OCI-LY3 (cell line): Measurements from ENCODE around the gene NMT1.

Experiments
- H2AFZ ChIP-seq: fragments of 200-600, 300-600 bp; shearing (Covaris generic); 2 replicates; pipeline ENCODE4 v1.6.0; 2014; ENCODE audit warnings: antibody characterized with exemption, low read depth, low read length
- H3K27ac ChIP-seq: fragments of 200-600, 300-600 bp; sonication (generic); 2 replicates; pipeline ENCODE4 v1.5.1; 2014; ENCODE audit warnings: mild to moderate bottlenecking, low read length, moderate library complexity, mixed read lengths
- H3K27me3 ChIP-seq: fragments of 200-600, 300-600 bp; sonication (generic); 2 replicates; pipeline ENCODE4 v1.6.1; 2014; ENCODE audit warnings: low read depth, low read length, mixed read lengths
- H3K36me3 ChIP-seq: fragments of 200-600, 300-600 bp; sonication (generic); replicated peaks from 2 replicates; pipeline ENCODE3; 2014; ENCODE audit warnings: low read depth, low read length, mixed read lengths
- H3K4me1 ChIP-seq: fragments of 300-600, 200-600 bp; sonication (generic); 2 replicates; pipeline ENCODE4 v1.6.1; 2014; ENCODE audit warnings: low read length, mixed read lengths
- H3K4me2 ChIP-seq: fragments of 200-600, 300-600 bp; sonication (generic); 2 replicates; pipeline ENCODE4 v1.6.1; 2014; ENCODE audit warnings: low read length, mixed read lengths
- H3K4me3 ChIP-seq: fragments of 300-600, 200-600 bp; sonication (generic); 2 replicates; pipeline ENCODE4 v1.5.1; 2014; ENCODE audit warnings: antibody characterized with exemption, mild to moderate bottlenecking, low read length, moderate library complexity
- H3K79me2 ChIP-seq: fragments of 300-600, 200-600 bp; shearing (Covaris generic); 2 replicates; pipeline ENCODE4 v1.6.1; 2014; ENCODE audit warnings: mild to moderate bottlenecking, low read length, mixed read lengths
- H3K9ac ChIP-seq: fragments of 300-600, 200-600 bp; shearing (Covaris generic); 2 replicates; pipeline ENCODE4 v1.6.0; 2014; ENCODE audit warnings: mild to moderate bottlenecking, low read length, moderate library complexity
- H3K9me3 ChIP-seq: fragments of 200-600, 300-600 bp; shearing (Covaris generic); 2 replicates; pipeline ENCODE4 v1.6.1; 2014; ENCODE audit warnings: low read length, mixed read lengths; ENCODE audit not compliant: insufficient read depth
- H4K20me1 ChIP-seq: fragments of 200-600, 300-600 bp; sonication (generic); 2 replicates; pipeline ENCODE4 v1.6.1; 2016; ENCODE audit warnings: low read length, mixed read lengths; ENCODE audit not compliant: insufficient read depth
- CTCF ChIP-seq: fragments of 200-600, 300-600 bp; sonication (generic); IDR thresholded peaks from 2 replicates; pipeline ENCODE4 v1.5.1; 2014; ENCODE audit warnings: antibody characterized with exemption, low read length, low read depth
- EZH2phosphoT487 ChIP-seq: fragments of 200-600 bp; shearing (Covaris generic); IDR thresholded peaks from 2 replicates; pipeline ENCODE4 v1.6.1; 2018; ENCODE audit warnings: antibody characterized with exemption, mixed run types, low read depth

Gene NMT1

GRCh38 chr17:45101883-45102811 is 41.0 kb downstream of the NMT1 start:
- Histone ChIP-seq H2AFZ (no peak overlapping the region), H3K36me3 (peaks cover 76% of the 10 kb centered on the region), H3K9me3 (no peaks in the 10 kb centered on the region), H3K4me3 (no peak overlapping the region), H4K20me1 (no peaks in the 10 kb centered on the region), H3K4me2 (no peak overlapping the region), H3K79me2 (no peaks in the 10 kb centered on the region), H3K27me3 (no peaks in the 10 kb centered on the region), H3K4me1 (no peaks in the 10 kb centered on the region), H3K9ac (no peak overlapping the region), H3K27ac (no peak overlapping the region)
- TF ChIP-seq CTCF (no peak), EZH2phosphoT487 (no peak)

DNA sequence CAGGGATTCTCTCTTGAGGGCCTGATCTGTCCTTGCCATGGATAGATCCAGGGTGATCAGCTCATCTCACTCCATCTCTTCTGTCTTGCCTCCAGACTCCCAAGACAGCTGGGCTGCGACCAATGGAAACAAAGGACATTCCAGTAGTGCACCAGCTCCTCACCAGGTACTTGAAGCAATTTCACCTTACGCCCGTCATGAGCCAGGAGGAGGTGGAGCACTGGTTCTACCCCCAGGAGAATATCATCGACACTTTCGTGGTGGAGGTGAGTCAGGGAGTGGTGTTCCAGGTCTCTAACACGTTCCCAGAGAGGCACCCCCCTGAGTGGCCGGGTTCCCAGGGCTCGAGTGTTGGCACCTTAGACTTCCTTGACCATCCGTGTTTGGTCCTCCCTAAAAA is 41.7 kb downstream of the NMT1 start:
- H2AFZ ChIP-seq, result no peak overlapping the region
- H4K20me1 ChIP-seq, result no peaks in the 10 kb centered on the region
- no peaks in the 10 kb centered on the region for H3K9me3 ChIP-seq
- no peak for TF ChIP-seq CTCF
- no peak for TF ChIP-seq EZH2phosphoT487
- no peak overlapping the region for H3K27ac ChIP-seq
- peaks cover 76% of the 10 kb centered on the region for H3K36me3 ChIP-seq
- H3K4me2 ChIP-seq, result no peak overlapping the region
- no peak overlapping the region for H3K9ac ChIP-seq
- H3K4me1 ChIP-seq, result no peaks in the 10 kb centered on the region
- H3K27me3 ChIP-seq, result no peaks in the 10 kb centered on the region
- H3K79me2 ChIP-seq, result no peaks in the 10 kb centered on the region
- no peak overlapping the region for H3K4me3 ChIP-seq

DNA sequence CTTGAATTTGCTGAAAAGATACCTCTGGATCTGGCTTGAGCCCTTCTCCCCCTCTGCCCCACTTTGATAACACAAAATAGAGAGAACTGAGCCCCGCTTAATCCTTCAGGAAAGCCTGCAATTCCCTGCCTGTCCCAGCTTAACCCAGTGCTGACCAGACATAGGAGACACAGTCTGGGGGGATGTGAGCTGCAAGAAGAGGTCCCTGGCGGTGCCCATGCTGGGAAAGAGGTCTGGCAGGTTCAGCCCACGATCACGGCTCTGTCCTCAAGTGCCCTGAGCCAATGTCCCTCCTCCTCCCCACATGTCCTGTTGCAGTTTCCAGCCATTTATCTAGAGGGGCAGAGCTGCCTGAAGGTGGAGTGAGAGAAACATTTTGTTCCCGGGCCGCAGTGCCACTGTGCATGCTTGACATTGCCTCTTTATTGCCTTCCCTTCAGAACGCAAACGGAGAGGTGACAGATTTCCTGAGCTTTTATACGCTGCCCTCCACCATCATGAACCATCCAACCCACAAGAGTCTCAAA is 42.2 kb downstream of the NMT1 start:
- H3K36me3 ChIP-seq, result peaks cover 76% of the 10 kb centered on the region
- TF ChIP-seq CTCF (no peak), EZH2phosphoT487 (no peak)
- H3K4me3 ChIP-seq, result no peak overlapping the region
- no peaks in the 10 kb centered on the region for H3K4me1 ChIP-seq
- H3K4me2 ChIP-seq, result no peak overlapping the region
- no peaks in the 10 kb centered on the region for H4K20me1 ChIP-seq
- H3K9me3 ChIP-seq, result no peaks in the 10 kb centered on the region
- no peak overlapping the region for H3K9ac ChIP-seq
- H3K79me2 ChIP-seq, result no peaks in the 10 kb centered on the region
- no peak overlapping the region for H3K27ac ChIP-seq
- H3K27me3 ChIP-seq, result no peaks in the 10 kb centered on the region
- H2AFZ ChIP-seq, result no peak overlapping the region

DNA sequence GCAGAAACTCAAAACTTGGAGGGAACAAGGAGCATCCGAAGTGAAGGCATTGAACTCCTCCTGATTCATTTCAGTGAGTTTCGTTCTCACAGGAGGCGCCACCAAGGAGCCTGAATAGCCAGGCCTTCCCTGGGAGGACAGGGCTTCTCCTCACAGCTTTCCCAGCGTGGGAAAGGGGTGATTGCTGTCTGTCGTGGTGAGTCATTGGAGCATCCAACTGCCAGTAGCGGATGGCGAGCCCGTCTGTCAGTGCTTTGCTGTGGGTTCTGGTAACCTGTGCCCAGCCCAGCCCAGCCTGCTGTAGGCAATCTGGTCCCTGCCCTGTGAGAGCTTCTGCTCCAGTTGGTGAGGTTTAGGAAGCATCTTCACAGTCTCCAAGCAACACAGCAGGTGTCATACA is 42.9 kb downstream of the NMT1 start:
- Histone ChIP-seq H3K4me3 (no peak overlapping the region), H3K79me2 (no peaks in the 10 kb centered on the region), H3K36me3 (peaks cover 75% of the 10 kb centered on the region), H3K27ac (no peak overlapping the region), H3K9ac (no peak overlapping the region), H3K9me3 (no peaks in the 10 kb centered on the region), H4K20me1 (no peaks in the 10 kb centered on the region), H3K27me3 (no peaks in the 10 kb centered on the region), H3K4me1 (no peaks in the 10 kb centered on the region), H3K4me2 (no peak overlapping the region), H2AFZ (no peak overlapping the region)
- TF ChIP-seq EZH2phosphoT487 (no peak), CTCF (no peak)
